Fibroblast of the aortic adventitia (primary cell): ENCODE results near the gene TCHH. TPM values are rescaled to one million over a fixed set of nuclear protein-coding genes. Genes with fewer than 3 reads are reported as not detected.

Experiments
- DNase-seq: peaks from one replicate; pipeline ENCODE4 v3.0.0-alpha.2; 2010; ENCODE audit warnings: low read depth
- H3K4me3 ChIP-seq: 2 replicates; pipeline ENCODE4 v1.5.1; 2011; ENCODE audit warnings: low read depth, mild to moderate bottlenecking, control low read depth, low read length, moderate library complexity
- total RNA-seq: library from RNA; depleted of rRNA; stranded (reverse); fragments of >200 nt; gene quantifications from 2 replicates; pipeline ENCODE4 v1.2.3, GENCODE V29; 2012; ENCODE audit warnings: low replicate concordance
- TF ChIP-seq, protein P1 (sequence below): IDR thresholded peaks from 2 replicates; pipeline ENCODE4 v1.5.1; 2011; ENCODE audit warnings: mild to moderate bottlenecking, low read length, control low read depth, inconsistent platforms; ENCODE audit not compliant: insufficient read depth

TCHH gene
- total RNA-seq, 1 donor: 0.09 TPM

DNA sequence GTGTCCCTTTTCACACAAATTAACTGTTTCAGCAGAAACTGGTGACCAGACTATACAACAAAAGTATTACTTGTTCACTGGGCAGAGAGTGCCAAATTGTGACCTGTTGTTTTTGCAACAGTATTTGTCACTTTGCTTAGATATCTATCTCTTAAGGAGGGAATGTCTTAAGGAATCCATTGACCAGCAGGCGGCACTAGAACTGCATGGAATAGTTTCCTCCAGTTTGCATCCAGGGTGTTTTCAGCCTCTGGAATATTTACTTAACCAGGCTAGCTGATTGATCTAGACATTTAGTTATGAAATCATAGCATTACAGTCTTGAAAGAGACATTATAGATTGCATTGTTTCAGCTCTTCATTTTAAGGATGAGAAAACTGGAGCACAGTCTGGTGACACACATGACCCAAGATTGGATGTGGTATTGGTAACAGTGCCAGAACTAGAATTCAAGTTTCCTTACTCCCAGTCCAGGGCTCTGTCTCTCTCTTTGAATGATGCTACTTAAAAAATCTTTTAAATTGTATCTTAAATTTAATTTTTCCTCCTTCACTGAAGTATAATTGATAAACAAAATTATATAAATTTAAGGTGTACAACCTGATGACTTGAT is 26.8 kb upstream of the TCHH start:
- peak; percentile 85 for DNase-seq
- TF ChIP-seq, protein P1, sequence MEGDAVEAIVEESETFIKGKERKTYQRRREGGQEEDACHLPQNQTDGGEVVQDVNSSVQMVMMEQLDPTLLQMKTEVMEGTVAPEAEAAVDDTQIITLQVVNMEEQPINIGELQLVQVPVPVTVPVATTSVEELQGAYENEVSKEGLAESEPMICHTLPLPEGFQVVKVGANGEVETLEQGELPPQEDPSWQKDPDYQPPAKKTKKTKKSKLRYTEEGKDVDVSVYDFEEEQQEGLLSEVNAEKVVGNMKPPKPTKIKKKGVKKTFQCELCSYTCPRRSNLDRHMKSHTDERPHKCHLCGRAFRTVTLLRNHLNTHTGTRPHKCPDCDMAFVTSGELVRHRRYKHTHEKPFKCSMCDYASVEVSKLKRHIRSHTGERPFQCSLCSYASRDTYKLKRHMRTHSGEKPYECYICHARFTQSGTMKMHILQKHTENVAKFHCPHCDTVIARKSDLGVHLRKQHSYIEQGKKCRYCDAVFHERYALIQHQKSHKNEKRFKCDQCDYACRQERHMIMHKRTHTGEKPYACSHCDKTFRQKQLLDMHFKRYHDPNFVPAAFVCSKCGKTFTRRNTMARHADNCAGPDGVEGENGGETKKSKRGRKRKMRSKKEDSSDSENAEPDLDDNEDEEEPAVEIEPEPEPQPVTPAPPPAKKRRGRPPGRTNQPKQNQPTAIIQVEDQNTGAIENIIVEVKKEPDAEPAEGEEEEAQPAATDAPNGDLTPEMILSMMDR: peak; percentile 86
- H3K4me3 ChIP-seq: no peak overlapping the region

DNA sequence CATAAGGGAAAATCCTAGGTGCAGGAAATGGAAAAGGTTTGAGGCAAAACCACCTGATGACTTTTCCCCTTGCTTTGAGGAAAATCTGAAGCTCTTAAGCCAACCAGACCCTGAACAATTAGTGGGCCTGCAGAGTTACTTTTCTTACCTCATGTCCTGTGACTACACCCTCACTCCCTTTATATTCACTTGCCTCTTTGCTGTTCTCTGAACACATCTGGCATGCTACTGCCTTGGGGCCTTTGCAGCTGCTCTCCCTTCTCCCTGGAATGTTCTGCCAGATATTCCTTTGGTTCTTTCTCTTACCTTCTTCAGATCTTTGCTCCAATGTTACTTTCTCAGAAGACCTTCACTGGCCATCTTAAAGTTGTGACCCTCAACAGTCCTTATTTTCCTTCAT is 22.0 kb upstream of the TCHH start:
- H3K4me3 ChIP-seq: no peak overlapping the region
- no peak for DNase-seq
- TF ChIP-seq, protein P1: no peak

DNA sequence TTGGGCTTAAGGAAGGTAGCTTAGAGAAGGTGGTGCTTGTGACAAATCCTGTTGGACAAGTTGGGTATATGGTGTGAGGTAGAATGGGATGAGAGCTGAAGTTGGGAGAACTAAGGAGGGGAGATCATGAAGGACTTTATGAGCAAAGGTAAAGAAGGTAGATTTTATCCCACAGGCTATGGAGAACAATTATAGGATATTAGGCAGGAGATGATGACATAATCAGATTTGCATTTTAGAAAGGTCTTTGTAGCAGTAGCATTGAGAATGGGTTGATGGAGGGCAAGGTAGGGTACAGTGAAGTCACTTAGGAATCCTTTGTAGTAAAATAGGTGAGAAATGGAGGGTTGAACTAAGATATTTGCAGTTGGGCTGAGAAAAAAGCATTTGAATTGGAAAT is 14.9 kb upstream of the TCHH start:
- TF ChIP-seq, protein P1: no peak
- DNase-seq: no peak
- H3K4me3 ChIP-seq: no peak overlapping the region

DNA sequence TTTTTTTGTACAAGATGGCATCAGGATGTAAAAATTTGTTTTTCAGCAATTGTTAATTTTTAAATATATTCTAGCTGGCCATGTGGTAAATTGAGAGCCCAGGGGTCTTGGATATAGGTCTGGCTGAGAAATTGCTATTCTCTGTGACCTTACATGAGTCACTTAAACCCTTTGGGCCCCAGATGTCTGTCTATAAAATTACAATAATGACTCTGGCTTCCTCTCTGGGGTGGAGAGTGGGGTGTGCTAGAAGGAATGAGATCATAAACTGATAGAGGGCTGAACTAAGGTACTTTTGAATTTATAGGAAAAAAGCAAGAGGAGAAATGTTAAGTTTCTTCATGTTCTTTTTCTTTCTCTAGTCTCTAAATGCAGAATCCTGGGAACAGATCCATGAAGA is 12.4 kb upstream of the TCHH start:
- no peak overlapping the region for H3K4me3 ChIP-seq
- TF ChIP-seq, protein P1: no peak
- DNase-seq: no peak

GRCh38 chr1:152125834-152126443 is 10.7 kb upstream of the TCHH start:
- no peak for DNase-seq
- no peak overlapping the region for H3K4me3 ChIP-seq
- TF ChIP-seq, protein P1: no peak

DNA sequence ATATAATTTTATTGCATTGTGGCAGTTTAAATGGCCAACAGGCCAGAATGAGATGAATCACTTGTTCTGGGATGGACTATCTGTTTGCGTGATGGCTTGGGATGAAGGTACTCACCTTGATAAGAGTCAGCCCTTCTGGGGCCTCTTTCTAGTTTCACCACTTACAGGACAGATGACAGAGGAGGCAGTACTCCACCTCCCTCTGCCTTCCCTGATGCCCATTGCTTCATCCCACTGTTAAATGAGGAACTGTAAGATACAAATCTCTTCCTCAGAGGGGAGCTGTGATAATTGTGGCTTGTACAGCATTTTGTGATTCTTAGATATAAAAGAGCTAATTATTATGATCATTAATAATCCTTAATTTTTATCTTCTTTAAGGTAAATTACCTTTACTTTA is 3.7 kb upstream of the TCHH start:
- DNase-seq: no peak
- no peak overlapping the region for H3K4me3 ChIP-seq
- TF ChIP-seq, protein P1: no peak

- no peak for DNase-seq
- H3K4me3 ChIP-seq: no peak overlapping the region
- TF ChIP-seq, protein P1: no peak
These were observed 2.3 kb downstream of the TCHH start for GRCh38 chr1:152112885-152113432.
